Dendritic cell treated with granulocyte-macrophage colony-stimulating factor and Interleukin-4, amounts not matched to agents 40 ng/mL and 50 ng/mL, for 4 days (primary cell): ENCODE measurements around the gene SDF2L1.
"Not testable (repeated sequence)": the region's sequence is repeated elsewhere in the genome, so short reads cannot be mapped to it uniquely, and the experiment has no call there.

Source experiments
- H3K27ac Mint-ChIP-seq: one replicate; pipeline ENCODE4 v1.8.0; 2022; ENCODE audit warnings: mild to moderate bottlenecking, mixed read lengths
- H3K27me3 Mint-ChIP-seq: one replicate; pipeline ENCODE4 v1.8.0; 2022; ENCODE audit warnings: mild to moderate bottlenecking, mixed read lengths
- H3K36me3 Mint-ChIP-seq: one replicate; pipeline ENCODE4 v1.8.0; 2022; ENCODE audit warnings: low read depth, mixed read lengths
- H3K4me1 Mint-ChIP-seq: one replicate; pipeline ENCODE4 v1.8.0; 2022; ENCODE audit warnings: low read depth, mixed read lengths
- H3K4me3 Mint-ChIP-seq: one replicate; pipeline ENCODE4 v1.8.0; 2022; ENCODE audit warnings: mild to moderate bottlenecking, moderate library complexity, mixed read lengths
- H3K9me3 Mint-ChIP-seq: one replicate; pipeline ENCODE4 v1.8.0; 2022; ENCODE audit warnings: mixed read lengths
- intact Hi-C: fragments of 100-400 bp; cut with micrococcal nuclease; formaldehyde crosslinking; loops from one replicate; pipeline ENCODE4 v1.15.0; 2022

SDF2L1 gene

DNA sequence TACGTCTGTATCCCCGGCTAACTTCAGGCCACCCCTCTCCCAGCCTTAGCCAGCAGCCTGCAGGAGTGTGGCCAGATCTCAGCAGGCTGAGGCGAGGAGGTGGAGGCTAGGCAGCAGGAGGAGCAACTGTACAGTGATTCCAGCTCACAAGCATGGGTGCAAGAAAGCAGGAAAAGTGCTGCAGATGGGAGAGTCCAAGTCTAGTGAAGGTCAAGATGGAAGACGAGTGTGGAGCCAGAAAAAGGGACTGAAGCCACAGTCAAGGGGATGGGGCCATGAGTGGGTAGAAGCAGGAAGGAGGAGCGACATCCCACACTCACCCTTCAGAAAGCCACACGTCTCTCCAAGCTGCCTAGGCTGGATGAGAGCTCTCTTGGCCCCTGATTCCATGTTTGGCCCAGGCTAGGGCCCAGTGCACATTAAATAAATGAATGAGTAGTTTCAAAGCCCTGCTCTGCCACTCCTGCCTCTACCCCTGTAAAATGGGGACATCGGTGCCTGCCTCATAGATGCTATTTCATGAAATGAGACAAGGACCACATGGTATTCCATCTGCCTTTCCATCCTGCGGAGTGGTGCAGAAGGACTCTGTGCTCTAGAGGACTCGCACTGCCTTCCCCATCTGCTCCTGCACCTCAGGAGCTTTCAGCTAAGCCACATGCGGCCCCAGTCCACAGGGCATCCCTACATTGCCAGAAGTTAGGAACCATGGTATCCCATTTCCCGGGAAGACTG lies 15.2 kb upstream of the SDF2L1 start:
- Mint-ChIP-seq H3K4me3 (no peak overlapping the region), H3K9me3 (no peaks in the 10 kb centered on the region), H3K27ac (no peak overlapping the region), H3K4me1 (peaks cover 68% of the 10 kb centered on the region), H3K36me3 (peaks cover 75% of the 10 kb centered on the region), H3K27me3 (no peaks in the 10 kb centered on the region)
- intact Hi-C loops: no loop called here

DNA sequence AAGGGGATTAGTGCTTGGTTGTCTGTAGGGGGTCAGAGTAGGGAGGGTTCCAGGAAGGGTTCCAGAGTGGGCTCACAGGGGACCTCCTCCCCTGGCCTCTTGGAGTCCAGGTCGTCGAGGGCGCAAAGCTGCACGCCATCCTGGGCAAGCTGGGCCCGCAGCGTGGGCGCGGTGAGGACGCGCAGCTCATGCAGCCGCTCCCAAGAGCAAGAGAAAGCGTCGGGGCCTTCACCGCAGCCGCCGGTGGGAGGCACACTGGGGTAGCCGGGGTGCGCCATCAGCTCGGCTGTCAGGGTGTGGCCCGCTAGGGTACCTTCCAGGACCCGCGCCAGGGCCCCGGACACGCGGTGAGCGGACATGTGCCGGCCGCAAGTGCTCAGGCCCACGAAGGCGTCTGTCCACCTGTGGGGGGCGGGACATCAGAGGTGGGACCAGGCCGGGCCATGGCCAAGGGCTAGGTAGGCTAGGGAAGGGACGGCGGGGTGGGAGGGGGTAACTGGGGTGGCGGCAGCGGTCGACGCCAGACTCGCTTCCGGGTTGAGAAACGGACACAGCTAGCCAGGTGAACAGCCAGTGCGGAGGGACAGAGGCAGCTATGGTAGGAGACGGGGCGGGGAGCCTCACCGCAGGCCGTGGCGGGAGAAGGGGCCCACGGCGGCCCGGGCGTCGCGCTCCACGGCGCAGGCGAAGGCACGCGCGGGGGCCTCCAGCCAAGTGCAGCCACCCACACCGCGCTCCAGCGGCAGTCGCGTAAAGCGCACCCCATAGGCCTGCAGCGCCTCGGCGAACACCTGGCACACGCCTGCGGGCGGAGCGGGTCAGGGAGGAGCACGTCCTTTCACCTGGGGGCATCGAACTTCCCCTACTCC lies 13.5 kb upstream of the SDF2L1 start:
- H3K4me1 Mint-ChIP-seq: peaks cover 62% of the 10 kb centered on the region
- H3K36me3 Mint-ChIP-seq: peaks cover 61% of the 10 kb centered on the region
- intact Hi-C loops: no loop called here
- H3K27me3 Mint-ChIP-seq: no peaks in the 10 kb centered on the region
- peaks cover 6% of the 10 kb centered on the region for H3K9me3 Mint-ChIP-seq
- H3K27ac Mint-ChIP-seq: peak overlapping the region; percentile 90
- peak overlapping the region; percentile 91 for H3K4me3 Mint-ChIP-seq

GRCh38 chr22:21629255-21630149 lies 12.6 kb upstream of the SDF2L1 start, which contains the start of gene YDJC:
Gene YDJC, minus strand, starts transcription at chr22:21630022. Its CDS starts 8 bp downstream, at chr22:21630014.
- H3K27ac Mint-ChIP-seq: peak within 1 kb of the TSS; percentile 90
- peaks cover 6% of the 10 kb centered on the region for H3K9me3 Mint-ChIP-seq
- no peaks in the 10 kb centered on the region for H3K27me3 Mint-ChIP-seq
- H3K4me1 Mint-ChIP-seq: peaks cover 54% of the 10 kb centered on the region
- H3K36me3 Mint-ChIP-seq: peaks cover 52% of the 10 kb centered on the region
- H3K4me3 Mint-ChIP-seq: peak within 1 kb of the TSS; percentile 91
- intact Hi-C loops: loop anchor here (1.0 kb wide), 1 partner anchor 12 kb away; no protein-coding TSS in a partner anchor

GRCh38 chr22:21631025-21631424 lies 11.1 kb upstream of the SDF2L1 start:
- H3K27ac Mint-ChIP-seq: no peak overlapping the region
- intact Hi-C loops: no loop called here
- H3K9me3 Mint-ChIP-seq: peaks cover 6% of the 10 kb centered on the region
- H3K4me3 Mint-ChIP-seq: no peak overlapping the region
- H3K36me3 Mint-ChIP-seq: peaks cover 38% of the 10 kb centered on the region
- H3K4me1 Mint-ChIP-seq: peaks cover 40% of the 10 kb centered on the region
- H3K27me3 Mint-ChIP-seq: peaks cover 3% of the 10 kb centered on the region

- Mint-ChIP-seq H3K4me1 (peaks cover 29% of the 10 kb centered on the region), H3K27ac (no peak within 1 kb of the TSS)
- intact Hi-C loops: no loop called here
These were observed 9.7 kb upstream of the SDF2L1 start, which contains the start of gene CCDC116 for GRCh38 chr22:21632237-21632895. Gene CCDC116, plus strand, starts transcription at chr22:21632760. Its CDS starts 422 bp downstream, at chr22:21633182.

DNA sequence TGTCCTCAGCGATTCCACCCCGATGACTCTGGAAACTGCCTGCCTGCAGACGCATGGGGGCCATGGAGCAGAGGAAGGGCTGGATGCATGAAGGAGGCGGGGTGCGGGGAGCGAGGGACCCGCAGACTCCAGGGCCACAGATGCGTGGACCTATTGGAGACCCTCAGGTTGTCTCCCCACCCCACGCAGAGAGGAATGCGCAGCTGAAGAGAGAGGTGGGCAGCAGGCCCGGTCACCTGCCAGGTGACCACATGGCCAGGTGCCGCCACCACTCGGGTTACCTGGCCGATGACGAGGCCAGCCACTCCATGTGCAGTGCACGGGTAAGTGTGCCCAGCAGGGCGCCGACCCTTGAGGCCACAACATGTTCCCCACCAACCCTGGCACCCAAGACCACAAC lies 9.2 kb upstream of the SDF2L1 start:
- peaks cover 19% of the 10 kb centered on the region for H3K36me3 Mint-ChIP-seq
- H3K9me3 Mint-ChIP-seq: peaks cover 6% of the 10 kb centered on the region
- H3K4me3 Mint-ChIP-seq: no peak overlapping the region
- H3K4me1 Mint-ChIP-seq: peaks cover 23% of the 10 kb centered on the region
- H3K27ac Mint-ChIP-seq: no peak overlapping the region
- peaks cover 3% of the 10 kb centered on the region for H3K27me3 Mint-ChIP-seq
- intact Hi-C loops: no loop called here

More at GRCh38 chr22:21632237-21632895, 9.7 kb upstream of the SDF2L1 start, which contains the start of gene CCDC116:
- Mint-ChIP-seq H3K27me3 (peaks cover 3% of the 10 kb centered on the region), H3K36me3 (peaks cover 24% of the 10 kb centered on the region), H3K9me3 (peaks cover 6% of the 10 kb centered on the region), H3K4me3 (no peak within 1 kb of the TSS)

GRCh38 chr22:21633481-21633880 lies 8.6 kb upstream of the SDF2L1 start:
- H3K27me3 Mint-ChIP-seq: peaks cover 3% of the 10 kb centered on the region
- intact Hi-C loops: no loop called here
- no peak overlapping the region for H3K4me3 Mint-ChIP-seq
- no peak overlapping the region for H3K27ac Mint-ChIP-seq
- H3K4me1 Mint-ChIP-seq: peaks cover 17% of the 10 kb centered on the region
- H3K9me3 Mint-ChIP-seq: peaks cover 6% of the 10 kb centered on the region
- H3K36me3 Mint-ChIP-seq: peaks cover 13% of the 10 kb centered on the region

DNA sequence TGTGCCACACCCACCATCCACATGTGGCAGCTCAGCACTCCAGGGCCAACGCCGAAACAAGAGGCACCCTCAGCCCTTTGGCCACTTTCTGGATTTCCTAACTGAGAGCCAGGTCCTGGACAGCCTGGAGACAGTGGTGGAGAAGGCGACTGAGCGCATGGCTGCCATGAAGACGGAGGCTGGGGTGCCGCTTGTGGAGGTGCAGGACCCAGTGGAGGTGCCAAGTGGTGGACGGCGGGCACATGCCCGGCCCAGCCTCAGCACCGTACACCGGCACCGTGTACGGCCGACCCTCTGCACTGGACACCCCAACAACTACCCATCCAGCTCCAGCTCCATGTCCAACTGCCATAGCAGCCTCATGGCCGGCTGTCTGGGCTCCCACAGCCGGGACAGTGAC lies 8.0 kb upstream of the SDF2L1 start:
- Mint-ChIP-seq H3K36me3 (peaks cover 9% of the 10 kb centered on the region), H3K27me3 (peaks cover 3% of the 10 kb centered on the region), H3K4me1 (peaks cover 15% of the 10 kb centered on the region), H3K4me3 (no peak overlapping the region), H3K9me3 (peaks cover 6% of the 10 kb centered on the region), H3K27ac (no peak overlapping the region)
- intact Hi-C loops: no loop called here

DNA sequence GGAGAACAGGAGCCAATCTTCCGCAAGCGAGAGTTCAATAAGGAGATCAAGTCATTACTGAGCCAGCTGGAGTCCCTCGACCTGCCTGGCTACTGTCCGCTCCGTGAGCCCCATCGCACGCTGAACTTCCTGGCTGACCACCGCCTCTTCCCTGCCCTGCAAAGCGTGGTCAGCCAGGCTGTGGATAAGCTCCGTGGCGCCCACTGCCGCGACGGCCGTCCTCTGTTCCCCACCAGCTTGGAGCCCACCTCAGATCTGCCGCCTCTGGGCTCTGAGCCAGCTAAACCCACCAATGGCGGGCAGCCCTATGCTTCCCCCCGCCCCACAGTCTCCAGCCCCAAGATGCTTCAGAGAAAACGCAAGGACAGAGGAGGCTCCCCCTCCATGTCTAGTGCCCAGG lies 7.3 kb upstream of the SDF2L1 start:
- peaks cover 12% of the 10 kb centered on the region for H3K4me1 Mint-ChIP-seq
- peaks cover 3% of the 10 kb centered on the region for H3K27me3 Mint-ChIP-seq
- peaks cover 6% of the 10 kb centered on the region for H3K9me3 Mint-ChIP-seq
- intact Hi-C loops: no loop called here
- H3K36me3 Mint-ChIP-seq: peaks cover 2% of the 10 kb centered on the region
- H3K27ac Mint-ChIP-seq: no peak overlapping the region
- no peak overlapping the region for H3K4me3 Mint-ChIP-seq

GRCh38 chr22:21635771-21636510 lies 6.2 kb upstream of the SDF2L1 start:
- Mint-ChIP-seq H3K4me3 (no peak overlapping the region), H3K4me1 (peaks cover 18% of the 10 kb centered on the region), H3K9me3 (peaks cover 6% of the 10 kb centered on the region), H3K27me3 (peaks cover 3% of the 10 kb centered on the region), H3K36me3 (no peaks in the 10 kb centered on the region), H3K27ac (peak overlapping the region; percentile 23)
- intact Hi-C loops: no loop called here

DNA sequence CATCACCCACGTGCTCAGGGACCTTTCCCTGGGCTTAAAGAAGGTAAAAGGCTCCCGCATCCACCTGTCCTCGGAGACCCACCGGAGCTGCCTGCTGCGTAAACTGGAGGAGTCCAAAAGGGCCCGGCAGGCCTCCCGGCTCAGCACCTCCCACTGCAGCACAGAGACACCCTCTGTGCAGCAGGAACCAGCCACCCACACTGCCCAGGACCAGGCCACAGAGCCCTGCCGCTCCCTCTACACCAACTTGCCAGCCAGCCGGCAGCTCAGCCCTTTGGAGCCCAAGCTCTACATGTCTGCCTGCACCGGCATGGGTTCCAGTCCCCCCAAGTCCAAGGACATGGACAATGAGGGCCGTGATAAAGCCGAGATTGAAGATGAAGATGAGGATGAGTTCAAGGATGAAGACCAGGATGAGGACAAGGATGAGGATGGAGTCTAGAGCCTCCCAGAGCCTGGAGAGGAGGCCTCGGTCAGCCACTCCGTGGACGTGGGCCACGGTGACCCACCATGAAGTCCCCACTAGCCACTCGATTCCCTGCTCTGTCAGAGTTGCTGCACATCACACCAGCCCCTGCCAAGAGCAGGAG lies 5.4 kb upstream of the SDF2L1 start:
- H3K27ac Mint-ChIP-seq: no peak overlapping the region
- no peak overlapping the region for H3K4me3 Mint-ChIP-seq
- H3K36me3 Mint-ChIP-seq: no peaks in the 10 kb centered on the region
- intact Hi-C loops: no loop called here
- H3K27me3 Mint-ChIP-seq: peaks cover 3% of the 10 kb centered on the region
- H3K9me3 Mint-ChIP-seq: peaks cover 6% of the 10 kb centered on the region
- peaks cover 25% of the 10 kb centered on the region for H3K4me1 Mint-ChIP-seq

DNA sequence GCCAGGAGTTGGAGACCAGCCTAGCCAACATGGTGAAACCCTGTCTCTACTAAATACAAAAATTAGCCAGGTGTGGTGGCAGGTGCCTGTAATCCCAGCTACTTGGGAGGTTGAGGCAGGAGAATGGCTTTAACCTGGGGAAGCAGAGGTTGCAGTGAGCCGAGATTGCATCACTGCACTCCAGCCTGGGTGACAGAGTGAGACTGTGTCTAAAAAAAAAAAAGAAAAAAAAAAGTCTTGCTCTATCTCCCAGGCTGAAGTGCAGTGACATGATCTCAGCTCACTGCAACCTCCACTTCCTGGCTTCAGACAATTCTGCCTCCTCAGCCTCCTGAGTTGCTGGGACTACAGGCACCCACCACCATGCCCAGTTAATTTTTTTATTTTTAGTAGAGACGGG lies 4.7 kb upstream of the SDF2L1 start:
- H3K4me1 Mint-ChIP-seq: peaks cover 27% of the 10 kb centered on the region
- not testable (repeated sequence) for H3K4me3 Mint-ChIP-seq

More for the DNA sequence above, 4.7 kb upstream of the SDF2L1 start:
- intact Hi-C loops, H3K27me3 Mint-ChIP-seq, H3K27ac Mint-ChIP-seq, H3K36me3 Mint-ChIP-seq, H3K9me3 Mint-ChIP-seq: not testable (repeated sequence)
